OCI-LY1 (cell line): Measurements from ENCODE around the gene LPIN1.

Experiments used
- CTCF ChIP-seq: fragments of 200-600 bp; sonication (generic), shearing (Covaris generic); IDR thresholded peaks from 2 replicates; pipeline ENCODE4 v1.5.1; 2017; ENCODE audit warnings: mild to moderate bottlenecking, antibody characterized with exemption, low read length, moderate library complexity, mixed read lengths
- EZH2 ChIP-seq: fragments of 200-600 bp; sonication (generic), shearing (Covaris generic); IDR thresholded peaks from 2 replicates; pipeline ENCODE4 v1.8.0; 2017; ENCODE audit warnings: borderline replicate concordance, mixed run types, mild to moderate bottlenecking, antibody characterized with exemption, low read length, moderate library complexity, mixed read lengths

GRCh38 chr2:11829324-11829946 is 83.0 kb downstream of the LPIN1 start:
- peak; percentile 87 for TF ChIP-seq CTCF
- TF ChIP-seq EZH2 = no peak
